ENCODE measurements around the gene VASH2. TPM values are rescaled to one million over a fixed set of nuclear protein-coding genes. Genes with fewer than 3 reads are reported as not detected.
"Not testable (repeated sequence)": the region's sequence is repeated elsewhere in the genome, so short reads cannot be mapped to it uniquely, and the experiment has no call there.

Gene VASH2
- total RNA-seq, 1 experiment from 2014 or later: 3.2 TPM

DNA sequence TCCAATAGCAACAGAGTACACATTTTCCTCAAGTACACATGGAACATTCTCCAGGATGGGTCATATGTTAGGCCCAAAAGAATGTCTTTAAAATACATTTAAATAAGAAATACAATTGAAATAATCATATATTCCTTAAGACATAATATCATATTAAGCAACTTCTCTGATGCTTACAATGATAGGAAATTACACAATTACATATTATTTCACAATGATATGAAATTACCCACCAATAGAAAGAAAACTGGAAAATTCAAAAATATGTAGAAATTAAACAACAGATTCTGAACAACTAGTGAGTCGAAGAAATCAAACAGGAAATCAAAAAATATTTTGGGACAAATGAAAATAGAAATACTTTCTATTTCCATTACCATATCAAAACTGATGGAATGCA lies 46.7 kb upstream of the VASH2 start:
- Histone ChIP-seq H3K36me3 (ENCODE audit: control insufficient read depth, insufficient read depth, low read length) (0 out of 2 replicates have a peak, but pooled peaks cover 1% of the 10 kb centered on the region), H3K9me3 (peaks cover 13% of the 10 kb centered on the region; the same call in 1 of the 2 replicates), H3K27me3 (replicated peaks; ENCODE audit: control insufficient read depth, insufficient read depth, low read length) (no peaks in the 10 kb centered on the region), H3K4me1 (no peaks in the 10 kb centered on the region), H3K4me3 (ENCODE audit: low read depth, low read length) (no peak overlapping the region)
- no peak for DNase-seq
- no peaks in the 10 kb centered on the region for H3K4me1 Mint-ChIP-seq (ENCODE audit: low read depth, unreplicated experiment)
- peaks cover 17% of the 10 kb centered on the region for H3K36me3 Mint-ChIP-seq (ENCODE audit: insufficient read depth, unreplicated experiment)
- CTCF ChIA-PET: no interaction called here
- BruUV-seq (replicated peaks): no TSS peak
- POLR2A ChIA-PET: no interaction called here
- TF ChIP-seq, protein P1, sequence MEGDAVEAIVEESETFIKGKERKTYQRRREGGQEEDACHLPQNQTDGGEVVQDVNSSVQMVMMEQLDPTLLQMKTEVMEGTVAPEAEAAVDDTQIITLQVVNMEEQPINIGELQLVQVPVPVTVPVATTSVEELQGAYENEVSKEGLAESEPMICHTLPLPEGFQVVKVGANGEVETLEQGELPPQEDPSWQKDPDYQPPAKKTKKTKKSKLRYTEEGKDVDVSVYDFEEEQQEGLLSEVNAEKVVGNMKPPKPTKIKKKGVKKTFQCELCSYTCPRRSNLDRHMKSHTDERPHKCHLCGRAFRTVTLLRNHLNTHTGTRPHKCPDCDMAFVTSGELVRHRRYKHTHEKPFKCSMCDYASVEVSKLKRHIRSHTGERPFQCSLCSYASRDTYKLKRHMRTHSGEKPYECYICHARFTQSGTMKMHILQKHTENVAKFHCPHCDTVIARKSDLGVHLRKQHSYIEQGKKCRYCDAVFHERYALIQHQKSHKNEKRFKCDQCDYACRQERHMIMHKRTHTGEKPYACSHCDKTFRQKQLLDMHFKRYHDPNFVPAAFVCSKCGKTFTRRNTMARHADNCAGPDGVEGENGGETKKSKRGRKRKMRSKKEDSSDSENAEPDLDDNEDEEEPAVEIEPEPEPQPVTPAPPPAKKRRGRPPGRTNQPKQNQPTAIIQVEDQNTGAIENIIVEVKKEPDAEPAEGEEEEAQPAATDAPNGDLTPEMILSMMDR (IDR thresholded peaks at IDR 0.05; ENCODE audit: insufficient read depth in 1 of 2, low read depth in 1 of 2, low read length in 1 of 2, severe bottlenecking in 1 of 2, unreplicated experiment in 1 of 2): no peak
- intact Hi-C loops (cut with micrococcal nuclease; ENCODE audit: unreplicated experiment): no loop called here
- no peaks in the 10 kb centered on the region for H3K27me3 Mint-ChIP-seq (ENCODE audit: insufficient read depth, unreplicated experiment)
- H3K9me3 Mint-ChIP-seq (ENCODE audit: unreplicated experiment): peaks cover 25% of the 10 kb centered on the region
- H3K4me3 Mint-ChIP-seq (ENCODE audit: unreplicated experiment): no peak overlapping the region
- H3K27ac Mint-ChIP-seq (ENCODE audit: unreplicated experiment): no peak overlapping the region

DNA sequence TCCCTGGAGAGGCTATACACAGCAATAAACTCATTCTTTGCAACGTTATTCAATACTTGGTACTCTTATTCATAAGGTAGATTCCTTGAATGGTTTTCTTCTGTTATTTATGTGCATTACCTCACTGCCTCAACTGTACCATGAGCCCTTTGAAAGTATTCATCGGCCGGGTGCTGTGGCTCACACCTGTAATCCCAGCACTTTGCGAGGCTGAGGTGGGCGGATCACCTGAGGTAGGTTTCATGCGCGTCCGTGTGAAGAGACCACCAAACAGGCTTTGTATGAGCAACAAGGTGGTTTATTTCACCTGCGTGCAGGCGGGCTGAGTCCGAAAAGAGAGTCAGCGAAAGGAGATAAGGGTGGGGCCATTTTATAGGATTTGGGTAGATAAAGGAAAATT lies 42.3 kb upstream of the VASH2 start:
- H3K27ac Mint-ChIP-seq (ENCODE audit: unreplicated experiment); H3K4me3 Mint-ChIP-seq (ENCODE audit: unreplicated experiment); BruUV-seq (replicated peaks); H3K9me3 Mint-ChIP-seq (ENCODE audit: unreplicated experiment); DNase-seq; H3K4me1 Mint-ChIP-seq (ENCODE audit: low read depth, unreplicated experiment); H3K27me3 Mint-ChIP-seq (ENCODE audit: insufficient read depth, unreplicated experiment); CTCF ChIA-PET; H3K27me3 ChIP-seq (replicated peaks; ENCODE audit: control insufficient read depth, insufficient read depth, low read length); H3K36me3 ChIP-seq (ENCODE audit: control insufficient read depth, insufficient read depth, low read length); POLR2A ChIA-PET; intact Hi-C loops (cut with micrococcal nuclease; ENCODE audit: unreplicated experiment); H3K4me1 ChIP-seq; H3K4me3 ChIP-seq (ENCODE audit: low read depth, low read length); H3K36me3 Mint-ChIP-seq (ENCODE audit: insufficient read depth, unreplicated experiment); H3K9me3 ChIP-seq: not testable (repeated sequence)

DNA sequence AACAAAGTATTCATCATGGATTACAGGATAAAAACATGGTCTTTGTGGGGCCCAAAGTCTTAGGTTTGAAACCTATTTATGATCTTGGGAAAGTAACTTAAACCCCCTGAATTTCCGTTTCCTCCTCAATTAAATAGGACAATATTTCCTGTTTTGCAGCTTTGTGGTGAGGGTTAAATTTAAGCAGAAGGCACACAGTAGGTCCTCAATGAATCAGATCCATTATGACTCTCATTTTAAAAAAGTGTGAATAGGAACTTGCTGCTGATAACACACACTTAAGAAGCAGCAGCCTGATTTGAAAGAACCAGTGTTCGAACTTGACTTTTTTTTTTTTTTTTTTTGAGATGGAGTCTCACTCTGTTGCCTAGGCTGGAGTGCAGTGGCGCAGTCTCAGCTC lies 41.4 kb upstream of the VASH2 start:
- H3K9me3 ChIP-seq: no peaks in the 10 kb centered on the region
- Mint-ChIP-seq H3K27me3 (ENCODE audit: insufficient read depth, unreplicated experiment) (no peaks in the 10 kb centered on the region), H3K4me1 (ENCODE audit: low read depth, unreplicated experiment) (no peaks in the 10 kb centered on the region), H3K4me3 (ENCODE audit: unreplicated experiment) (no peak overlapping the region), H3K36me3 (ENCODE audit: insufficient read depth, unreplicated experiment) (peaks cover 5% of the 10 kb centered on the region), H3K27ac (ENCODE audit: unreplicated experiment) (no peak overlapping the region), H3K9me3 (ENCODE audit: unreplicated experiment) (no peaks in the 10 kb centered on the region)
- ChIA-PET POLR2A (no interaction called here), CTCF (no interaction called here)
- intact Hi-C loops (cut with micrococcal nuclease; ENCODE audit: unreplicated experiment): no loop called here
- BruUV-seq (replicated peaks): no TSS peak
- no peaks in the 10 kb centered on the region for H3K4me1 ChIP-seq
- no peak for DNase-seq
- H3K4me3 ChIP-seq (ENCODE audit: low read depth, low read length): no peak overlapping the region
- no peaks in the 10 kb centered on the region for H3K27me3 ChIP-seq (replicated peaks; ENCODE audit: control insufficient read depth, insufficient read depth, low read length)
- TF ChIP-seq, protein P1 (IDR thresholded peaks at IDR 0.05; ENCODE audit: insufficient read depth in 1 of 2, low read depth in 1 of 2, low read length in 1 of 2, severe bottlenecking in 1 of 2, unreplicated experiment in 1 of 2): no peak
- H3K36me3 ChIP-seq (ENCODE audit: control insufficient read depth, insufficient read depth, low read length): no peaks in the 10 kb centered on the region

DNA sequence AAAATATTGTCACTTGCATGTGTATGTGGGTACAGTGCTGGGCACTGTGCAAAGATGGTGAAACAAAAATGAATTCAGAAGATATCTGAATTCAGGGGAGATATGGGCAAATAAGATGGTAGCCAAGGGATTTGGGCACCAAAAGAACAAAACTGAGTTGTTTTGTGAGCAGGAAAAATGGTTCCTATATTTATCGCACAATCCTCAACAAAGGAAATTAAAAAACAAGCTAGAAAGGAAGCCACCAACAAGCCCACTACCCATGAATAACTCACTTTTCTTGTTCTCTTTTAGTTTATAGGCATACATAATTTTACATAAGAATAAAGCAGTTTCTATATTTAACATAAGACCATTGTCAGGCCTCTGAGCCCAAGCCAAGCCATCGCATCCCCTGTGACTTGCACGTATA lies 40.7 kb upstream of the VASH2 start:
- Mint-ChIP-seq H3K4me3 (ENCODE audit: unreplicated experiment) (no peak overlapping the region), H3K4me1 (ENCODE audit: low read depth, unreplicated experiment) (peaks cover 4% of the 10 kb centered on the region), H3K27me3 (ENCODE audit: insufficient read depth, unreplicated experiment) (no peaks in the 10 kb centered on the region), H3K27ac (ENCODE audit: unreplicated experiment) (no peak overlapping the region), H3K9me3 (ENCODE audit: unreplicated experiment) (no peaks in the 10 kb centered on the region), H3K36me3 (ENCODE audit: insufficient read depth, unreplicated experiment) (peaks cover 8% of the 10 kb centered on the region)
- intact Hi-C loops (cut with micrococcal nuclease; ENCODE audit: unreplicated experiment): no loop called here
- Histone ChIP-seq H3K36me3 (ENCODE audit: control insufficient read depth, insufficient read depth, low read length) (no peaks in the 10 kb centered on the region), H3K9me3 (no peaks in the 10 kb centered on the region), H3K27me3 (replicated peaks; ENCODE audit: control insufficient read depth, insufficient read depth, low read length) (no peaks in the 10 kb centered on the region), H3K4me3 (ENCODE audit: low read depth, low read length) (no peak overlapping the region), H3K4me1 (no peaks in the 10 kb centered on the region)
- TF ChIP-seq, protein P1 (IDR thresholded peaks at IDR 0.05; ENCODE audit: insufficient read depth in 1 of 2, low read depth in 1 of 2, low read length in 1 of 2, severe bottlenecking in 1 of 2, unreplicated experiment in 1 of 2): no peak
- BruUV-seq (replicated peaks): no TSS peak
- DNase-seq: no peak
- ChIA-PET CTCF (no interaction called here), POLR2A (no interaction called here)

DNA sequence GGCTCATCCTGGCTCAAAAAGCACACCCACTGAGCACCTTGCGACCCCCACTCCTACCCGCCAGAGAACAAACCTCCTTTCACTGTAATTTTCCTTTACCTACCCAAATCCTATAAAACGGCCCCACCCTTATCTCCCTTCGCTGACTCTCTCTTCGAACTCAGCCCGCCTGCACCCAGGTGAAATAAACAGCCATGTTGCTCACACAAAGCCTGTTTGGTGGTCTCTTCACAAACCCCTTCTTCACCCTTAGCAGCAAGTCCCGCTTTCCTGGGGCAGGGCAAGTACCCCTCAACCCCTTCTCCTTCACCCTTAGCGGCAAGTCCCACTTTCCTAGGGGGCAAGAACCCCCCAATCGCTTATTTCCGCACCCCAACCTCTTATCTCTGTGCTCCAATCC lies 40.1 kb upstream of the VASH2 start:
- H3K4me1 Mint-ChIP-seq (ENCODE audit: low read depth, unreplicated experiment); CTCF ChIA-PET; intact Hi-C loops (cut with micrococcal nuclease; ENCODE audit: unreplicated experiment); H3K4me3 Mint-ChIP-seq (ENCODE audit: unreplicated experiment); H3K27ac Mint-ChIP-seq (ENCODE audit: unreplicated experiment); H3K4me3 ChIP-seq (ENCODE audit: low read depth, low read length); H3K36me3 ChIP-seq (ENCODE audit: control insufficient read depth, insufficient read depth, low read length); DNase-seq; H3K9me3 ChIP-seq; H3K9me3 Mint-ChIP-seq (ENCODE audit: unreplicated experiment); POLR2A ChIA-PET; BruUV-seq (replicated peaks); H3K4me1 ChIP-seq; H3K27me3 Mint-ChIP-seq (ENCODE audit: insufficient read depth, unreplicated experiment); H3K27me3 ChIP-seq (replicated peaks; ENCODE audit: control insufficient read depth, insufficient read depth, low read length): not testable (repeated sequence)
- H3K36me3 Mint-ChIP-seq (ENCODE audit: insufficient read depth, unreplicated experiment): peaks cover 10% of the 10 kb centered on the region

Measured in Caco-2 (cell line).